ENCODE data around the gene CMSS1.

DNA sequence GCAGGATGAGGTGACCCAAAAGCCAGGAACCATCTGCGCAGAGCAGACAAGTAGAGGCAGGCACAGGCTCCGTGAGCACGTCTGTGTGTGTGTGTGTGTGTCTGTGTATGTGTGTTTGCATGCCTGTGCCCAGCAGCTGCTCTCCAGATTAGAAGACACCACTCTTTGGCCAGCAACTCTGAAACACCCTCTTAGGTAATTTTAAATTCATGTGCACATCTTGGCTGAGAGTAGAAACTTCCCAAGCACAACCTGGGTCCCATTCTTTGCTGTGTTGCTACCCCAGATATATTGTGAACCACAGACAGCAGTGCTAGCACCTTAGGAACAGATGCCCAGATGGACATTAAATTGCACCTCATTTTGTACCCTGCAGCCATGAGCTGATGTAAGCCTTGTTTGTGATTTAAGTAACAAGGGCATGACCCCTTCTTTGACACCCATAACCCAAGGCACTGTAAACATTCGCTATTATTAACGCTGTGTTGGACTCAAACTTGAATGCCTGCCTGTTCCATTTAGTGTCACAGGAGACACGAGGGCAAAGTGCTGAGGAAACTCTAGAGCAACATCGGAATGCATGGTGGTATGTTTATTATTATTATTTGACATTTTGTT, 296.9 kb downstream of the CMSS1 start, which contains the start of gene FILIP1L:
- TF ChIP-seq CTCF (IDR thresholded peaks at IDR 0.05) (no peak), POLR2A (IDR thresholded peaks at IDR 0.05) (no peak), EP300 (IDR thresholded peaks at IDR 0.05) (no peak)
